ENCODE data around the gene PCBP4.

Gene PCBP4

DNA sequence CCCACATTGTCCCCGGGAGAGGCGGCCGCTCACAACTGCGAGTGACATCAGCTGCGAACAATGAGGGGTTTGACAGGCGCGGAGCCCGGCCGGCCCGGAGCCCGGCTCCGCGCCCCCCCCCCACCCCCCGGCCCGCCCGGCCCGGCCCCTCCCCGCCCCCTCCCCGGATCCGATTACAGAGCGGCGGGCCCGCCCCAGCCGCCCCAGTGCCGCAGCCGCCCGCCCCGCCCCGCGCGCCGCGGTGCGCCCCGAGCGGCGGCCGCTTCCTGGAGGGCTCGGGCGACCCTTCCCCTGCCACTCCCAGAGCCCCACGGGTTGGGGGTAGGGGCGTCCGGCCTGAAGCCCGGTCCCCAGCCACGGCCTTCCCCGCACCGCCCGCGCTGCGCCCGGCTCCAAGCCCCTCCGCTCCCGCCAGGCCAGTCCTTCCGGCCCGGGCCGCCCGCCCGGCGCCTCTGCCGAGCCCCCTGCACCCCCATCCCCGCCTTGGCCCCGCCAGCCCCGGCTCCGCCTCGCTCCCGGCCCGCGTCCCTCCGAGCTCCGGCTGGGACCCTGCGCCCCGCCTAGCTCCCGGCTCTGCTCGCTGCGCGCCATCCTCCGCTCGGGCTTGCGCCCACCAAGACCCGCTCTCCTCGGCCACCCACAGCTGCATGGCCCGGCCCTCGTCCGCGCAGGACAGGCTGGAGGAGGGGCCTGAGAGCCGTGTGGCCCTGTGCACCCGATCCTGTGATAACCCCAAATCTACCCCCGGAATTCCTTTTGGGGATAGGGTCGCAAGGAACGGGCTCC, at the start of gene PCBP4:
Gene PCBP4 (minus strand): TSS at position 71 of the 786 bp plus-strand sequence. CDS start 6,214 bp downstream, outside the sequence.
- DNase-seq (ENCODE audit: low read depth): peak; percentile 27

GRCh38 chr3:52015438-52016228, 48.4 kb upstream of the PCBP4 start:
- no peak for DNase-seq (ENCODE audit: low read depth)

DNA sequence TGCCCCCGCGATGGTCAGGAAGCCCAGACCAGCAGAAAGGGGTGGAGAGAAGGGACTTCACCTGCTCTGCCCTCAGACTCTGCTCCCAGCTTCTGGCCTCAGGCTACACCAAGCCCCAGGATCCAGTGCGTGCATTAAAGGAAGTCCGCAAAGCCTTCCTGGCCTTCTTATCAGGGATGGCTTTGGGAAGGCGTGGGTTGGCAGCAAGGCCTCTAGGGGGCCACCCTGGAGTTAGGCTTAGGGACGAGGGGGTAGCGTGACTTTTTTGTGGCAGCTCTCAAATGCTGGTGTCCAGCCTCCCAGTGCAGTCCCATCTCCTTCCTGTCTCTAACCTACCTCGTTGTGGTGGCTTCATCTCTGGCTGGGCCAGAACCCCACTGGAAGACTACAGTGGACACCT, 47.4 kb upstream of the PCBP4 start:
- no peak for DNase-seq (ENCODE audit: low read depth)

DNA sequence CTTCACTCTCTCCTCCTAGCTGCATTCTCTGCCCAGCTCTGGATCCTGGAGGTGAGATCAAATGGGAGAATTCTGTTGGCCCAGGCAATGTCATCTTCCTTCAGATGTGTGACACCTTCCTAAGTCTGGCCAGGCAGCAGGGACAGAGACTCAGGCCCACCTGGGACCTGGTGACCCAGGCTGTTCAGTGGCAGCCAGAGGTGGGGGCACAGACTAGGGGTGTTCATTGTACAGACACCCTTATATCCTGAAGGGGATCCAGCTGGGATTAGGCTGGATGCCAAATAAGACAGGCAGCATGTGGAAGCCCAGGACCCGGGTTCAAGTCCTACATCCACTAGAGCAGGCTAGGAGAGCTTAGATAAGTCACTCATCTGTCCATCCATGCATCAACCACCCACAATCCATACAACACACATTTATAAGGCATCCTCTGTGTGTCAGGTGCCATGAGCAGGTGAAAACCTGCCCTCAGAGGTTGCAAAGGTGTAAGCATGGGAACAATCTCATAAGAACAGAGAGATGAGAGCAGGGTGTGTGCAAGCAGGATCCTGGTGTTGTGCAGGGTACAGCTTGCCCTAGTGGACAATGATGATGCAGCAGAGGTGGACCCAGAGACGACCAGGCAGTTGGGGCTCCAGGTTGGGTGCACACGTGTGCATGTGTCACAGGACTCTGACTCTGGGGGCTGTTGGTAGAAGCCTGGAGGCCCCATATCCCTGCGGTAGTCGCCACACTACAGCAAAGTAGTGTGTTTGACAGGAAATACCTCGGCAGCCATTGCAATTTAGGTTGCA, 46.7 kb upstream of the PCBP4 start:
- no peak for DNase-seq (ENCODE audit: low read depth)

DNA sequence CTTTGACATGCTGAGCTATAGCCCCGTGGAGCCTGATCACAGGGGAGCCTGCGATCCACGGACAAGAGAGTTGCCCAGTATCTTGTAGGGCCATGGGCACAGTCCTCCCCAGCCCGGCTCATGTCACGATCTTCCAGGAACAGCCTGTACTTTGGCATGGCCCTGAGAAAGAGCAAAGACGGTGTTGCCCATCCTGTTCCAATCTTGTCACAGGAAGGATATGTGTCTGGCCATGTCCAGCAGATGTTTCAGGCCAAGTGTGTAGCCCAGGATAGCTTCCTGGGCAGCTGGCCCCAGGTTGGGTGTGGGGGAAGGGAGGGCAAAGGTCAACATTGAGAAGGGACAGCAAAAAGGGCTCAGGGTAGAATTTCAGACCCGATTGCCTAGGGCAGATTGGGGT, 45.4 kb upstream of the PCBP4 start:
- no peak for DNase-seq (ENCODE audit: low read depth)

DNA sequence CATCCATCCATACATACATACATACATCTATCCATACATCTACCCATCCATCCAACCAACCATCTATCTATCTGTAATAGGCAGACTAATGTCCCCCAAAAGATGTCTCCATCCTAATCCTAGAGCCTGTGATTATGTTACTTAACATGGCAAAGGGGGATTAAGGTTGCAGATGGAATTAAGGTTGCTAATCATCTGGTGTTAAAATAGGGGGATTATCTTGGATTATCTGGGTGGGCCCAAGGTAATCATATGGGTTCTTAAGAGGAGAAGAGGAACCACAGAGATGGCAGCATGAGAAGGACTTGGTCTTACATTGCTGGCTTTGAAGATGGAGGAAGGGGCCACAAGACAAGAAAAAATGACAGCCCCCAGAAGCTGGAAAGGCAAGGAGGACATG, 43.2 kb upstream of the PCBP4 start:
- DNase-seq (ENCODE audit: low read depth): no peak

- no peak for DNase-seq (ENCODE audit: low read depth)
Measured at GRCh38 chr3:52007291-52007690, 40.0 kb upstream of the PCBP4 start.

GRCh38 chr3:52006820-52007133, 39.5 kb upstream of the PCBP4 start:
- no peak for DNase-seq (ENCODE audit: low read depth)

DNA sequence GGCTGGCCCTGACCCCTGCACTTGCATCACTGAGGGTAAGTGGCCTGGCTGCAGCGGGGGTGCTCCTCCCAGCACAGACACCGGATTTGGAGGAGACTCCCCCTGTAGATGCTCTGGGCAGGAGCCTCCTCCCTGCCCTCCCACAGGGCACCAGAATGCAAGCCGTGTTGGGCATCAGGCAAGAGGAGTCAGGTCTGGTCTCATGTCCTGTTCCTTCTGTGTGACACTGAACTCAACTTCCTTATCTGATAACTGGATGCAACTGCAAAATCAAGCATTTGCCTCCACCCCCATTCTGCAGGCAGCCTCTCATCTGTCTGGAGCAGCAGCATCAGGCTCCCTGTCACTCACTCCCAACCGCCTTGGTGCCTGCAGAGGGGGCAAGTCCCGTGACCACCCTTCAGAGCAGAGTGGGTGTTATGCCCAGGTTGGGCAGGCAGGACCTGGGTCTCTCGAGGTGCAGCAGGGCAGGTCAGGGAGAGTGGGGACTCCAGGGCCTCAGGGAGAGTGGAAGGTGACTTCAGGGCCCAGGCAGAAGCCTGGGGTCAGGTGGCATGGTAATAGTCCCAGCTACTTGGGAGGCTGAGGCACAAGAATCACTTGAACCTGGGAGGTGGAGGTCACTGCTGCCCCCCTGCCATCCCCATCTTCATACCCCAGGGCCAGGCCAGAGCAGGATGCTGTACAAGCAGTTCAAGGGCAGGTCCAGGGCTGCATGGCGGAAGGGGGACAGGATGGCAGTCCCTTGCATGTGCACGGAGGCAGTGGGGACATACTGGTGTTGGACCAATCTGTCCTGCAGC, 39.0 kb upstream of the PCBP4 start:
- no peak for DNase-seq (ENCODE audit: low read depth)

DNA sequence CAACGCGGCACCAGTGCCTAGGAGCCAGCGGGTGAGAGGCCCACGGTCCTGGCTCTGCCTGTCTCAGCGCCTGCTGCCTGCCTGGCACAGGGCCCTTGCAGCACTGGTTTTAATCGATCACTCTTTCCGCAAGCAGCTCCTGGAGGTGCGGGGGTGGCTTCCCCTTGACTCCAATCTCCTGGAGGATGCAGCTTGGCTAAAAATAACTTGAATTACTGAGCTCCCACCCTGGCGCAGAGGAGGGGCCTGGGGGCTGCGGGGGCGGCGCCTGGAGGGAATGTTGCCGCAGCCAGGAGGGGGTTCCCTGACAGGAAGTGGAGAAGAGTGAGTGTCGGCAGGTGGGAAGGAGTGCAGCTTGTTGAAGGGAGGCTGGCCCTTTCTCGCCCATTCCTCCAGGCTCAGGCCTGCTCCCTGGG, 38.3 kb upstream of the PCBP4 start:
- no peak for DNase-seq (ENCODE audit: low read depth)

- DNase-seq (ENCODE audit: low read depth): no peak
Measured at GRCh38 chr3:52004906-52005395, 37.7 kb upstream of the PCBP4 start.

GRCh38 chr3:52004163-52004787, 37.0 kb upstream of the PCBP4 start:
- no peak for DNase-seq (ENCODE audit: low read depth)

GRCh38 chr3:52002748-52003147, 35.5 kb upstream of the PCBP4 start:
- DNase-seq (ENCODE audit: low read depth): no peak

DNA sequence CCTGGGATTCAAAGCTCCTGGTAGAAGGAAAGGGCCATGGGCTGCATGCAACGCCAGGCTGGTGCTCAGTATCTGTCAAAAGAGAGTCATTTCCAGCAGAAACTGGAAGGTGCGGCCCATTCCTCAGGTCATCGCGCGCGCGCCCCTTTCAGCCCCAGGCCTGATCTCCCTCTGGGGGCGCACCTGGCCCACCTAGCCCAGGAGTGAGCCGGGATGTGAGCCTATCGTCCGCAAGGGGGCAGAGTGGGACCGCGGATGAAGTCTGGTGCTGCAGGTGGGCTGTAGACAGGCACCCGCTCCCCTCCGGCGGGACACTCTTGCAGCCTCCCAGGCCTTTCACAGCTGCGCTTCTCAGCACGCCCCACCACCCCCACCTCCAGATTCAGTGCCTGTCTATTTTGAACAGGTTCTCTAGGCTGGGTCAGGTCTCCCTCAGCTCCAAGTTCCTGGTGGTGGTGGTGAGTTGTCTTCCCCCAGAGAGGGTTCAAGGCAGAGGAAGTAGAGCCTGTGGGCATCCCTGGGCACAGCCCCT, 34.3 kb upstream of the PCBP4 start:
- DNase-seq (ENCODE audit: low read depth): peak; percentile 77

DNA sequence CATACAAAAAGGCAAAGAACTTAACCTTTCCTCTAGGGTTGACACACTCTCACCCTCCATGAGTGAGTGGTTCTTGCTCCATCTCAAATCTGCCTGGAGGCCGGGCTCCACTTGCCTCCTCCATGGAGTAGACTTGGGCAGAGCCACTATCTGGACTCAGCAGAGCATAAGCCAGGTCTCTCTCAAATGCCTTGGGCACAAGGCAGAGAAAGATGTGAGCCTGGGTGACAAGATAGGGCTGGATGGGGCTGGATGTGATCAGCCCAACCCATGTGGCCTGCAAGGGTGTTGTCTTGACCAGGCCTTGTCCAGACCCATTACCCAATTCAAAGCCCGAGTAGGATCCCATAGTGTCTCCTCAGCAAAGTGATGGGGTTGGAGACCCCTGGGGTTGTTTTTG, 32.6 kb upstream of the PCBP4 start:
- DNase-seq (ENCODE audit: low read depth): no peak

DNA sequence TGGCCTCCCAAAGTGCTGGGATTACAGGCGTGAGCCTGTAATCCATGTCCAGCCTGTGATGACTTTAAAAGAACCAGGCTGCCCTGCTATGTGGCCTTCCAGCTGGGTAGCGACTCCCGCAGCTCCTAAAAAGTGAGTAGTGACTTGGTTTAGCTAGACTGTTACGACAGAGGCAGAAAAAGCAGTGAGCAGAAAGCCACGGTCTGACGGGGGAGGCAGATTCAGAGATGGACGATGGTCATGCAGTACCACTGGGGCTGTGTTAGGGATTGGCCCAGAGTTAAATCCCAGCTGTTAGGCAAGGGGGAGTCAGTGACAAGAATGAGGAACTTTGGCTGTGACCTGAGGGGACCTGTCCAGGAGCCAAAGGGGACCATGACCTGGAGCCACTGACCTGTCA, 31.5 kb upstream of the PCBP4 start:
- DNase-seq (ENCODE audit: low read depth): no peak

DNA sequence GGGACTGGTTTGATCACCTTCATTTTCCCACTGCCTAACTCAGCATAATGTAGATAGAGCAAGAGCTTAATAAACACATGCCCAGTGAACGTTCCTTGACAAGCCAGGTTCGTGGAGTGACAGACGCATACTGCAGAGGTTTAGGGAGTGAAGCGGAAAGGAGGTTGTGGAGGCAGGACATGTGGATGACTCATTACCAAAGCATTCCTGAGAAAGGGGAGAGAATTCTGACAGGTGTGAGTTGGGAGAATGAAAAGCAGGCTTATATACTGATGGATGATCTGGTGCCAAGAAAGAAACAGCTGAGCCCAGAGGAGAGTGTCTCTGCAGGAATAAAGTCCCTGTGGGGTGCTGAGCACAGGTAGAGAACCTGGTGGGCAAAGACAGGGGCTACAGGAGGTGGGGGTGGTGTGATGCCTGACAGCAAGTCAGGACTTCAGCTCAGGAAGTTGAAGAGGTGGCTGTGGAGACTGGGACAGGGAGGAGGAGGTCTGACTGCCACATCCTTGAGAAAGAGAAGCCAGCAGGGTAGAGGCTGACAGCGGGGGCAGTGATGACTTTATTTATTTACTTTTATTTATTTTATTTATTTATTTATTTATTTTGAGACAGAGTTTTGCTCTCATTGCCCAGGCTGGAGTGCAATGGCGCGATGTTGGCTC, 30.8 kb upstream of the PCBP4 start:
- DNase-seq (ENCODE audit: low read depth): no peak

DNA sequence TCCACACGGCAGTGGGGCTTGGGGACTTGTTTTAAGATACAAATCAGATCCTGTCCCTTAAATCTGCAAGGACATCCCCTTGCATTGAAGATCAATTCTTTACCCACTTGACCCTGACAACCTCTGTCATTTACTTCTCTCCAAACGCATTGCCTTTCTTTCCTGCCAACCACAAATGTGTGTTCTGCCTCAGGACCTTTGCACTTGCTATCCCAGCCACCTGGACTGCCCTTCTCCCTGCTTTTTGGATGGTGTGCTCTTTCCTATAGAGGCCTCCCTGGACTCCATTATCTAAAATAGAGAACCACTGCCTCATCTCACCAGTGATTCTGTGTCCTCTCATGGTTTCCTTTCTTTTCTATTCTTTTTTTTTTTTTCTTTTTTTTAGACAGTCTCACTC, 29.9 kb upstream of the PCBP4 start:
- no peak for DNase-seq (ENCODE audit: low read depth)

- peak; percentile 86 for DNase-seq (ENCODE audit: low read depth)
Measured at GRCh38 chr3:51995346-51996163, 28.3 kb upstream of the PCBP4 start, which contains the start of gene RPL29. RPL29 (minus strand) TSS chr3:51995895; CDS start chr3:51995461, 434 bp downstream.
